Fibroblast of lung (primary cell): Measurements from ENCODE around the gene GPR108. TPM values are rescaled to one million over a fixed set of nuclear protein-coding genes. Genes with fewer than 3 reads are reported as not detected.

Experiments
- DNase-seq, 2 donors: peaks; one replicate each; pipeline versions ENCODE4 v3.0.0 to v3.0.0-alpha.2; 2010; ENCODE audit warnings: low read depth in 2 of 2
- H2AFZ ChIP-seq: 2 replicates; pipeline ENCODE4 v1.5.1; 2012; ENCODE audit warnings: low read length, control low read depth, inconsistent platforms
- H3K27ac ChIP-seq: 2 replicates; pipeline ENCODE4 v1.5.1; 2011; ENCODE audit warnings: low read length, control low read depth; ENCODE audit not compliant: insufficient read depth
- H3K27me3 ChIP-seq: 2 replicates; pipeline ENCODE4 v1.5.1; 2011; ENCODE audit warnings: mild to moderate bottlenecking, low read length; ENCODE audit not compliant: control insufficient read depth, insufficient read depth
- H3K36me3 ChIP-seq: 2 replicates; pipeline ENCODE4 v1.5.1; 2011; ENCODE audit warnings: low read length; ENCODE audit not compliant: control insufficient read depth, insufficient read depth
- H3K4me1 ChIP-seq: 2 replicates; pipeline ENCODE4 v1.5.1; 2011; ENCODE audit warnings: low read length; ENCODE audit not compliant: control insufficient read depth, insufficient read depth; ENCODE audit errors: extremely low read depth
- H3K4me2 ChIP-seq: 2 replicates; pipeline ENCODE4 v1.5.1; 2011; ENCODE audit warnings: low read length, control low read depth; ENCODE audit not compliant: insufficient read depth; ENCODE audit errors: extremely low read depth
- H3K4me3 ChIP-seq, 4 experiments: fragments of 200-600 bp in 1 of 4; sonication (generic) in 1 of 4; replicated peaks in 1 of 4; 2 replicates each; pipeline ENCODE4 v1.5.1; 2011 to 2016; ENCODE audit warnings: low read length in 4 of 4, low read depth in 3 of 4, mild to moderate bottlenecking in 3 of 4, control low read depth in 2 of 4, inconsistent platforms in 1 of 4, mixed read lengths in 1 of 4; ENCODE audit not compliant: insufficient read depth in 1 of 4; ENCODE audit errors: control extremely low read depth in 1 of 4
- H3K79me2 ChIP-seq: 2 replicates; pipeline ENCODE4 v1.5.1; 2012; ENCODE audit warnings: mild to moderate bottlenecking, low read length, inconsistent platforms; ENCODE audit not compliant: control insufficient read depth, insufficient read depth
- H3K9ac ChIP-seq: 2 replicates; pipeline ENCODE4 v1.5.1; 2011; ENCODE audit warnings: mild to moderate bottlenecking, low read length, control low read depth; ENCODE audit not compliant: insufficient read depth
- H3K9me3 ChIP-seq: 2 replicates; pipeline ENCODE4 v1.5.1; 2012; ENCODE audit warnings: low read depth, low read length; ENCODE audit not compliant: control insufficient read depth, insufficient read depth
- H4K20me1 ChIP-seq: 2 replicates; pipeline ENCODE4 v1.5.1; 2011; ENCODE audit warnings: low read length; ENCODE audit not compliant: control insufficient read depth, insufficient read depth; ENCODE audit errors: extremely low read depth
- CTCF ChIP-seq, 2 donors: IDR thresholded peaks in 1 of 2; conservative IDR thresholded peaks in 1 of 2; 1 replicate in 1 of 2; 2 replicates in 1 of 2; pipeline ENCODE4 v1.5.1; 2011 to 2012; ENCODE audit warnings: low read length in 2 of 2, control low read depth in 1 of 2, inconsistent platforms in 1 of 2, low read depth in 1 of 2, mild to moderate bottlenecking in 1 of 2
- EZH2 ChIP-seq: IDR thresholded peaks from 2 replicates; pipeline ENCODE4 v1.5.1; 2012; ENCODE audit warnings: low read length, control low read depth, mild to moderate bottlenecking; ENCODE audit errors: missing control alignments
- polyA plus RNA-seq, 2 donors: library from polyadenylated mRNA; depleted of rRNA in 1 of 2; stranded (reverse) in 1 of 2; unstranded in 1 of 2; fragments of >200 nt; gene quantifications; 2 replicates each; pipeline ENCODE4 v1.2.1, GENCODE V29; 2011 to 2012; ENCODE audit warnings: missing spikeins in 1 of 2
- total RNA-seq: library from RNA; depleted of rRNA; stranded (reverse); fragments of >200 nt; gene quantifications from 2 replicates; pipeline ENCODE4 v1.2.1, GENCODE V29; 2014

GPR108 gene
- total and polyA plus RNA-seq, 2 donors (not counting 1 experiment from before 2014, with no cell fraction given) = 28.4 to 57.0 TPM

- no peak for DNase-seq
- Histone ChIP-seq H3K27me3 (no peaks in the 10 kb centered on the region), H4K20me1 (no peaks in the 10 kb centered on the region), H3K4me3 (no peak overlapping the region), H3K27ac (no peak overlapping the region), H3K9ac (no peak overlapping the region), H3K4me1 (no peaks in the 10 kb centered on the region), H3K36me3 (no peaks in the 10 kb centered on the region), H3K79me2 (no peaks in the 10 kb centered on the region), H3K9me3 (no peaks in the 10 kb centered on the region), H3K4me2 (no peak overlapping the region), H2AFZ (no peak overlapping the region)
- no peak for TF ChIP-seq EZH2
Measured at GRCh38 chr19:6721773-6722172, 15.6 kb downstream of the GPR108 start.

- Histone ChIP-seq H4K20me1 (no peaks in the 10 kb centered on the region), H3K36me3 (no peaks in the 10 kb centered on the region), H3K79me2 (no peaks in the 10 kb centered on the region), H3K4me2 (no peak overlapping the region), H2AFZ (no peak overlapping the region), H3K27me3 (no peaks in the 10 kb centered on the region), H3K9me3 (no peaks in the 10 kb centered on the region), H3K4me3 (no peak overlapping the region), H3K4me1 (no peaks in the 10 kb centered on the region), H3K27ac (no peak overlapping the region), H3K9ac (no peak overlapping the region)
- TF ChIP-seq EZH2 = no peak
- TF ChIP-seq CTCF (conservative IDR thresholded peaks at IDR 0.05 in 1 of 2, IDR thresholded peaks at IDR 0.05 in 1 of 2; ENCODE audit: low read depth in 1 of 2, low read length in 2 of 2) = no peak
- no peak for DNase-seq
Measured at GRCh38 chr19:6721138-6721474, 16.3 kb downstream of the GPR108 start.

- Histone ChIP-seq H3K27me3 (no peaks in the 10 kb centered on the region), H3K79me2 (no peaks in the 10 kb centered on the region), H2AFZ (no peak within 1 kb of the TSS), H3K4me1 (no peaks in the 10 kb centered on the region), H3K9ac (no peak within 1 kb of the TSS), H3K27ac (no peak within 1 kb of the TSS), H3K9me3 (no peaks in the 10 kb centered on the region), H4K20me1 (no peaks in the 10 kb centered on the region), H3K4me3 (peak within 1 kb of the TSS in 1 of 4 experiments; percentile 37), H3K4me2 (no peak within 1 kb of the TSS), H3K36me3 (no peaks in the 10 kb centered on the region)
- DNase-seq = peak in 1 of 2 donors; percentile 36
- TF ChIP-seq EZH2 = no peak
Measured at GRCh38 chr19:6720369-6721137, 16.8 kb downstream of the GPR108 start, which contains the start of gene C3. Gene C3, minus strand, starts transcription at chr19:6720650. Its CDS starts 61 bp downstream, at chr19:6720589.

GRCh38 chr19:6719992-6720368 is 17.4 kb downstream of the GPR108 start:
- no peaks in the 10 kb centered on the region for H3K4me1 ChIP-seq
- H4K20me1 ChIP-seq = no peaks in the 10 kb centered on the region
- H3K9ac ChIP-seq = no peak overlapping the region
- H3K27me3 ChIP-seq = no peaks in the 10 kb centered on the region
- H3K79me2 ChIP-seq = no peaks in the 10 kb centered on the region
- no peak for TF ChIP-seq CTCF (conservative IDR thresholded peaks at IDR 0.05 in 1 of 2, IDR thresholded peaks at IDR 0.05 in 1 of 2; ENCODE audit: low read depth in 1 of 2, low read length in 2 of 2)
- TF ChIP-seq EZH2 = no peak
- H3K36me3 ChIP-seq = no peaks in the 10 kb centered on the region
- no peak overlapping the region for H3K4me2 ChIP-seq
- no peak overlapping the region for H2AFZ ChIP-seq
- no peak for DNase-seq
- H3K4me3 ChIP-seq = peak overlapping the region in 1 of 4 experiments; percentile 37
- H3K27ac ChIP-seq = no peak overlapping the region
- H3K9me3 ChIP-seq = no peaks in the 10 kb centered on the region
